Measurements from ENCODE around the gene TSNAXIP1.

TSNAXIP1 gene

DNA sequence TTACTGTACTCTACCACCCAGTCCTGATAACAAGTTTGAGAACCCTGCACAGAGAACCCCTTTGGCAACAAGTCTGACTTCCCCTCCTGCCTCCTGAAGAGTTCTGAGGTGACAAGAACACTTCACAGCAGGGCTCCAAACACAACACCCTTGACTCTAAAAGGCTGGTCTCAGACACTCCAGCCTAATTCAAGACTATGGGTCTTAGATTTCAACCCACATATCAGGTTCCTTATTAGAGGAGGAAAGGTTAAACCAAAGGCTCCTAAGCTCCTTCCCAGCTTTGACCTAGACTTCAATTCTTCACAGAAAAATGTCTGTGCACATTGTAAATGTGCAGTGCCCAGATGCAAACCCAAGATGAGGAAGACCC, 23.4 kb upstream of the TSNAXIP1 start:
- no peak for DNase-seq (ENCODE audit: low spot score)

DNA sequence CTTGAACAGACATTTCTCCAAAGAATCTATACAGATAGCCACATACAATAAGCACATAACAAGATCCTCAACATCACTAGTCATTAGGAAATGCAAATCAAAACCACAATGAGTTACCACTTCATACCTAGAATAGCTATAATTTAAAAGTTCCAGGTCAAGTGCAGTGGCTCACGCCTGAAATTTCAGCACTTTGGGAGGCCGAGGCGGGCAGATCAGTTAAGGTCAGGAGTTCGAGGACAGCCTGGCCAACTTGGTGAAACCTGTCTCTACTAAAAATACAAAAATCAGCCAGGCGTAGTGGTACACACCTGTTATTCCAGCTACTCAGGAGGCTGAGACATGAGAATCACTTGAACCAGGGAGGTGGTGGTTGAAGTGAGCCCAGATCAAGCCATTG, 20.2 kb upstream of the TSNAXIP1 start:
- no peak for DNase-seq (ENCODE audit: low spot score)

DNA sequence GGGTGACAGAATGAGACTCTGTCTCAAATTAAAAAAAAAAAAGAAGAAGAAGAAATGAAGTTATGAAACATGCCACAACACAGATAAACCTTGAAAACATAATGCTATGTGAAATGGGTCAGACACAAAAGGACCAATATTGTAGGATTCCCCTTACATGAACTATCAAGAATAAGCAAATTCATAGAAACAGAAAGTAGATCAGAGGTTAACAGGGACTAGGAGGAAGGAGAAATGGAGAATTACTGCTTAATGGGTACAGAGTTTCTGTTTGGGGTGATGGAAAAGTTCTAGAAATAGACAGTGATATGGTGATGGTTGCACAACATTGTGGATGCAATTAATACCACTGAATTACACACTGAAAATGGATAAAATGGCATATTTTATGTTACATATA, 16.6 kb upstream of the TSNAXIP1 start:
- DNase-seq (ENCODE audit: low spot score): no peak

DNA sequence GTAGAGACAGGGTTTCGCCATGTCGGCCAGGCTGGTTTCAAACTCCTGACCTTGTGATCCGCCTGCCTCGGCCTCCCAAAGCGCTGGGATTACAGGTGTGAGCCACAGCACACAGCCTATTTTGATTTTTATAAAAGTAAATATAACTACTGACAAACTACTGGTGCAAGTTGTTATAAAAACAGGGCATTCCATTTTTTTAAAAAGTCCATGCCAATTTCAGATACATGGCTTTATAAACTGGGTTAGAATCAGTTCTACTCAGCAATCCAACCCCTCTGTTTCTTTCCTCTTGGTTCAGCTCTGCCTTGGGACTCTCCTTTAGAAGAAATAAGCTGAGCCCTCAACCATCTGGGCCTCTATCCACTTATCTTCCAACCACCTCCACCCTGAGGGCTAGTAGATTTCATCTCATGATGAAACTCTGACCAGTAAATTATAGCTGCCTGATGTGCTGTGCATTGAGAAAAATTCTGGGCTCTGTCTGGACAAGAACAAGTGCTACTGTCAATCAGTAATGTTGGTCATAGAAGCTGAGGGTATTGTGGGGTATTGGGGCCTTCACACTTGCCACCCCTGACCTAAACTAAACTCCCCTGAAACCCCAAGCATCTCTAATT, 10.5 kb upstream of the TSNAXIP1 start:
- DNase-seq (ENCODE audit: low spot score): peak; percentile 38

DNA sequence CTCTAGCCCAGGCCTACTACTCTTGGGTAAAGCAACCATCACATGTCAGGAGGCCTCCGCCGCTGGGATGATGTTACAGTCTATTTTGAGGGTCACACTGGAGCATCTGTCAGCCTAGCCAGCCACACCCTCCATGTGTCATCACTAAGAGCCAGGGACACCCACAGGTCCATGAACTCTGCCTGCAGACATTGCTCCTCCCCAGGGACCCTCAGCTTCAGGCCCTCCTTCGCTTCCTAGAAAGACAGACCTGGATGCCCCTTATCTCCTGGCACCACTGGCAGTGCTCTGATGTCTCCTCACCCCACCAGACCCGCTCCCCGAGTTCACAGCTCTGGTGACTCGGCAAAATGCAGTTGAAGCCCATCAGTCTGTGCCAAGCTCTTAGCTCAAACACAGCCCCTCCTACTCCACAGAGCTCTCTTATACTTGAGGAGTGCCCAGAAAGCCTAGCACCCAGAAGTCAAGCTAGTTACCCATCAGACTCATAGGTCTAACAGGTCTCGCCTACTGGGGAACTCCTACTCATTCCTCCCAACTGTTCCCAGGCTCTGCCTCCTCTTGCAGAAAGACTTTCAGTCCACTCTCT, 6.3 kb upstream of the TSNAXIP1 start:
- DNase-seq (ENCODE audit: low spot score): peak; percentile 93

DNA sequence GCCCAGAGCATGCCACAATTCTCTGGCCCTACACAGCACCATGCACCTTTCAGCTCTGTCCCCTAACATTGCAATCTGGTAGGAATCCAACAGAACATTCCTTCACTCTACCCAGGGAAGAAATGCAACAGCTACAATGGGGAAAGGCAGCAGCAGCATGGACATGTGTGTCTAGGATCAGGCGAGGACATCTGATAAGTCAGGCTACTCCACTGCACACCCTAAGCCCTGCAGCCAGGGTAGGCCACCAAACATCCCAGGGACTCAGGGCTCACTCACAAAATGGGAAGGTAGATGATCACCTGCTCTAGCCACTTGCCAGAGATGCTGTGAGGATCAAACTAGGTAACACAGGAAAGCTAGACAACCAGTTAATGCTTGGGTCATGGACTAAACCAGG, 5.4 kb upstream of the TSNAXIP1 start:
- peak; percentile 65 for DNase-seq (ENCODE audit: low spot score)

DNA sequence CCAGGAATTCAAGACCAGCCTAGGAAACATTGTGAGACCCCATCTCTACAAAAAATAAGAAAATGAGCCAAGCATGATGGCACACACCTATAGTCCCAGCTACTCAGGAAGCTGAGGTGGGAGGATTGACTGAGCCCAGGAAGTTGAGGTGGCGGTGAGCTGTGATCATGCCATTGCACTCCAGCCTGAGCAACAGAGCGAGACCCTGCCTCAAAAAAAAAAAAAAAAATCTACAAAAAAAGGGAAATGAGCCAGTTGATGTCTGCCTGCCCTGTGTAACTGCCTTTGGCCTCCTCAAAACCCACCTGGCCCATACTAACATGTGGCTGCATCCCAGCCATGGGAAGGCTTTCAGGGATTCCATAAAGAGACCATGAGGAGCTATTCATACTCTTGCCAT, 4.8 kb upstream of the TSNAXIP1 start:
- no peak for DNase-seq (ENCODE audit: low spot score)

DNA sequence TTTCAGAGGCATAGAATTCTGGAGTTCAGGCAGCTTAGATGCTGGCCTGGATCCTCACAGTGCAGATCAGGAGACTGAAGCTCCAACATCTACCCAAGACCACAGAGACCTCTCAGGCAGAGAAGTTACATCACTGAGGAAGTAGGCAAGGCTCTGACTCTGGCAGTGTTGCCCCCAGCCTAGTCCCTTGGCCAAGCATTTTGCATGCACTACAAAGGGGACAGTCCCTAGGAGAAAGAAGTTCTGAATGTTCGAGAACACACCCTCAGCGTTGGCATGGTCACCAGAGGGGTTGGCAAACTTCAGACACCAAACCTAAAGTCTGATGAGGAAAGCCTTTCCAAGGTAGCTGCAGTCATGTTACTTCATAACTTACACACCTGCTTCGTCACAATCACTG, 2.8 kb upstream of the TSNAXIP1 start:
- peak; percentile 44 for DNase-seq (ENCODE audit: low spot score)

GRCh38 chr16:67804853-67805542, 1.7 kb upstream of the TSNAXIP1 start:
- peak; percentile 73 for DNase-seq (ENCODE audit: low spot score)

GRCh38 chr16:67805718-67806427, 816 bp upstream of the TSNAXIP1 start:
- DNase-seq (ENCODE audit: low spot score): no peak

DNA sequence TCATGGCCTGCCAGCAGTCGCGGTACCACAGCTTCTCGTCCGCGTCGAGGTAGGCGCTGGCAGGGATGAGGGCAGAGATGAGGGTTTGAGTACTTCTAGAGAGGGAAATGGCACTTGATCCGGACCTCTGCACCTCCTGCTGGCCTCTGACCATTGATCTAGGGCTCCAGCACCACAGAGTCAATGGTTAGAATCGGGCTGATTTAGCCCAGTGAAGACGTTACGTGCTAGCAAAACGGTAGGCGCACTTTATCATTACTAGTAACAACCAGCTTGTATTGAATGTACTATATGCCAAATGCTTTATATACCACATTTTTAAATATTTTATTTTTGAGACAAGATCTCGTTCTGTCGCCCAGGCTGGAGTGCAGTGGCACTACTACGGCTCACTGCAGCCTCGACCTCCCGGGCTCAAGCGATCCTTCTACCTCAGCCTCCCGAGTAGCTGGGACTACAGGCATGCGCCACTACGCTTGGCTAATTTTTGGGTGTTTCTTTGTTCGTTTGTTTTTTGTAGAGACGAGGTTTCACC, 526 bp downstream of the TSNAXIP1 start:
- DNase-seq (ENCODE audit: low spot score): no peak

DNA sequence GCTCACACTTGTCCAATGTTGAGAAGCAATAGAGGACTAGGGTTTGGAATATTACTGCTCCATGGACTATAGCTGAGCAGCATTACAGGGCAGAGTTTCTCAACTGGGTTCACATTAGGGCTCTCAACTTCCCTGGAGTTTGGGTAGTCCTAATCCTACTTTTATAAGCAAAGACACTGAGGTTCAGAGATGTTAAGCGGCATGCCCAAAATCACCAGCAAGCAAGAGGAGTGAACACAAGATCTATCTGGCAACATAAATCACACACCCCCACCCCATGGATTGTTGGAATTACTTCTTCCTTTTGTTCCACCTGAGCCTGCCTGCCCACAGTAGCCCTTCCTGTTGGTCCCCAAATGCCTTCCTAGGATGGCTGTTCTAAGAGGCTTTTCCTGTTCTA, 5.2 kb downstream of the TSNAXIP1 start:
- DNase-seq (ENCODE audit: low spot score): no peak

DNA sequence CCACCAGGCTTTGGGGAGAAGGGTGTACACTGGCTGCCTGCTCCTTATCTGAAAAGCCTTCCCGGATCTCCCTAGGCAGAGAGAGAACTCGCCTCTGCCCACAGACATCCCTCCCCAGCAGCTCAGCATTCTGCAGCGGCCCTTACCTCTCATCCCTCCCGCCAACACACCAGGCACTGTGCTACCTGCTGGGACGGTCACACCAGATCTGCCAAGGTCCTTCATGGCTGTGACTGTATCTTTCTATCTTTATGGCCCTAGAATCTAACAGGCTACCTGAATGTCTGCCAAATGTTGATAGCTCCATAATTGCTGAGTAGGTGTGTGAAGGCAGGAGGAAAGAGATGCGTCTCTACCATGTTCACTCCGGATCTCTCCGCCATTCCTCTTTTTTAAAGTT, 7.9 kb downstream of the TSNAXIP1 start:
- DNase-seq (ENCODE audit: low spot score): no peak

DNA sequence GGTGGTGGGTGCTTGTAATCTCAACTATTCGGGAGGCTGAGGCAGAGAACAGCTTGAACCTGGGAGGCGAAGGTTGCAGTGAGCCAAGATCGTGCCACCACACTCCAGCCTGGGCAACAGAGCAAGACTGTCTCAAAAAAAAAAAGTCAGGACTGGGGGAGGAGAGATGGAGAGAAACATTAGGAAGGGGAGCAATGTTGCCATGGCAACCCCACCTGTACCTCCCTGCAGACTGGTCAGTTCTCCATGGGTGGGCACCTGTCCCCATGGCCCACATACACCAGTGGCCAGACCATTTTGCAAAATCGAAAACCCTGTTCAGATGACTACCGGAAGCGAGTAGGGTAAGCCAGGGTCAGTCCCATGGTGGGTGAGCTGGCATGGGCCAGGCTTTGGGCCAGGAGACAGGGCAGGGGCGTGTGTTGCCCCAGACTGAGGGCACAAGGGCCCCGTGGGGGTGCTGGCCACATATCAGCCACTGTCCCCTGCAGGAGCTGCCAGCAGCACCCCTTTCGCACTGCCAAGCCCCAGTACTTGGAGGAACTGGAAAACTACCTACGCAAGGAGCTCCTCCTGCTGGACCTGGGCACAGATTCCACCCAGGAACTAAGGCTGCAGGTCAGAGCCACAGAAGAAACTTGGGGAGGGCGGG, 14.0 kb downstream of the TSNAXIP1 start:
- no peak for DNase-seq (ENCODE audit: low spot score)

- DNase-seq (ENCODE audit: low spot score): no peak
These were observed 15.8 kb downstream of the TSNAXIP1 start for GRCh38 chr16:67822511-67822910.

GRCh38 chr16:67825119-67825518, 18.4 kb downstream of the TSNAXIP1 start:
- no peak for DNase-seq (ENCODE audit: low spot score)

DNA sequence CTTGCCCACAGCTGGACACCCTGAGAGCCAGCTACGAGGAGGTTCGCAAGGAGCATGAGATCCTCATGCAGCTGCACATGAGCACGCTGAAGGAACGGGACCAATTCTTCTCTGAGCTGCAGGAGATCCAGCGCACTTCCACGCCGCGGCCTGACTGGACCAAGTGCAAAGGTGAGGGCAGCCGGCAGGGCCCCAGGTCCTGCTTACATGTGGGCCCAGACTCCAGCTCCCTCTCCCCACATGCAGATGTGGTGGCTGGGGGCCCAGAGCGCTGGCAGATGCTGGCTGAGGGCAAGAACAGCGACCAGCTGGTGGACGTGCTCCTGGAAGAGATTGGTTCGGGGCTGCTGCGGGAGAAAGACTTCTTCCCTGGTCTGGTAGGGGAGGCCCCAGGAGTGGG, 19.2 kb downstream of the TSNAXIP1 start:
- DNase-seq (ENCODE audit: low spot score): no peak

DNA sequence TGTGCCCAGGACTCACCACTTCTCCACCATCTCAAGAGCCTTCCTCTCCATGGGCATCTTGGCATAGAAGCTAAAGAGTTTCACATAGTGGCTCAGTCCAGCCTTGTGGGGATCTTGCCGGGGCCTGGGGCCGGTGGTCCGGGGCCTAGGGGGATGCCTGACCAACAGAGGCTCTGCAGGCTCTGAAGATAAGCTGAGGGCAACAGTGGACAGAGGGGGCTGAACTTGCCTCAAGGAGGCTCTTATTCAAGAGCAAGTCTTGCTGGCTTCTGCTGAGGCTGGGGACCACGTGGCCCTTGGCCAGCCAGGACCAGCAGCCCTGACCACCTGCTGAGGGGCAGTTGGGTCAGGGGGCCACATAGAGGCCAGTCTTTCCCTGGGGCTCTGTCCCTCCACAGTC, 22.0 kb downstream of the TSNAXIP1 start:
- no peak for DNase-seq (ENCODE audit: low spot score)

GRCh38 chr16:67833030-67833414, 26.3 kb downstream of the TSNAXIP1 start:
- peak; percentile 46 for DNase-seq (ENCODE audit: low spot score)

- DNase-seq (ENCODE audit: low spot score): peak; percentile 90
These were observed 26.9 kb downstream of the TSNAXIP1 start for GRCh38 chr16:67833415-67834241.

DNA sequence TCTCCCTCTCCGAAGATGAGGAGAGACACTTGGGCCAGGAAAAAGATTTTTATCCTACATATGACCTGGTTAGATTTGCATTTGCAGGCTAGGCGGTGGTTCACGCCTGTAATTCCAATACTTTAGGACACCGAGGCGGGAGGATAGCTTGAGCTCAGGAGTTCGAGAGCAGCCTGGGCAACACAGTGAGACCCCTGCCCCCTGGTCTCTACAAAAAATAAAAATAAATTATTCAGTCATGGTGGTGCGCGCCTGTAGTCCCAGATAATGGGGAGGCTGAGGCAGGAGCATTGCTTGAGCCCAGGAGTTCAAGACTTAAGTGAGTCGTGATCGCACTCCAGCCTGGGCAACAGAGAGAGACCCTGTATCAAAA, 27.5 kb downstream of the TSNAXIP1 start:
- DNase-seq (ENCODE audit: low spot score): no peak
